ENCODE data around the gene CAPN5.
A peak's percentile ranks its signal among the peaks of the same experiment; 100 is the strongest.
"Not testable (repeated sequence)": the region's sequence is repeated elsewhere in the genome, so short reads cannot be mapped to it uniquely, and the experiment has no call there.

The CAPN5 gene

DNA sequence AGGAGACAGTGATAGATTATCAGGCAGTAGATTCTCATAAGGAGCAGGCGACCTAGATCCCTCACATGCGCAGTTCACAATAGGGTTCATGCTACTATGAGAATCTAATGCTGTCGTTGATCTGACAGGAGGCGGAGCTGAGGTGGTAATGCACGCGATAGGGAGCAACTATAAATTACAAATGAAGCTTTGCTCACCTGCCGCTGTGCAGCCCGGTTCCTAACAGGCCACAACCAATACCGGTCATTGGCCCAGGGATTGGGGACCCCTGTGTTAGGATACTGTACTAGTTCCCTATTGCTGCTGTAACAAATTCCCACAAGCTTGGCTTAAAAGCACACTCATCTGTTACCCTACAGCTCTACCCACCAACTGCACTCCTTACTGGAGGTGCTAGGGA, 21.9 kb upstream of the CAPN5 start:
- Histone ChIP-seq H3K4me3 (replicated peaks; ENCODE audit: low read depth, low read length) (no peak overlapping the region), H3K27me3 (replicated peaks; ENCODE audit: control insufficient read depth, insufficient read depth, low read length) (no peaks in the 10 kb centered on the region; the same call in none of the 2 replicates), H3K36me3 (ENCODE audit: control insufficient read depth, insufficient read depth, low read length) (no peaks in the 10 kb centered on the region)
- DNase-seq (ENCODE audit: extremely low read depth, insufficient read length) = no peak
- TF ChIP-seq CTCF (IDR thresholded peaks at IDR 0.05; ENCODE audit: insufficient read depth, low read length, poor library complexity, severe bottlenecking) = no peak

DNA sequence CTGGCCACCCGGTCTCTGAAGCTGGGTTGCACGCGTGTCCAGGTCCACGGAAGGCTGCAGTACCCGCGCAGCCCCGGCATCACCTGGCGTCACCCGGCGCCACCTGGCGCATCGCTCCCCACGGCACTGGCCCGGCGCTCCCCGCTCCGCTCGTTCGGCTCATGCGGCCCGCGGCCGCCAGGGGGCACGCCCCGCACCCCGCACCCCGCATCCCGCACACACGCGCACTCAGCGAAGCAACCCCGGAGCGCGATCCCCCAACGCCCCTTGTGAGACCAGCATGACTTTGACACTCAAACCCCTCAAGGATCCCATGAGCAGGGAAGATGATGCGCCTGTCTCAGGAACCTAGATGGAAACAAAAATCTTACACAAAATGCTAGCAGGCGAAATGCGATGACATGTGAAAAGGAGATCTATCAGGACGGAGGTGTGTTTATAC, 20.7 kb upstream of the CAPN5 start:
- H3K4me3 ChIP-seq (replicated peaks; ENCODE audit: low read depth, low read length) = no peak overlapping the region
- no peaks in the 10 kb centered on the region; the same call in none of the 2 replicates for H3K27me3 ChIP-seq (replicated peaks; ENCODE audit: control insufficient read depth, insufficient read depth, low read length)
- no peaks in the 10 kb centered on the region for H3K36me3 ChIP-seq (ENCODE audit: control insufficient read depth, insufficient read depth, low read length)
- TF ChIP-seq CTCF (IDR thresholded peaks at IDR 0.05; ENCODE audit: insufficient read depth, low read length, poor library complexity, severe bottlenecking) = peak; percentile 56
- DNase-seq (ENCODE audit: extremely low read depth, insufficient read length) = peak; percentile 61

DNA sequence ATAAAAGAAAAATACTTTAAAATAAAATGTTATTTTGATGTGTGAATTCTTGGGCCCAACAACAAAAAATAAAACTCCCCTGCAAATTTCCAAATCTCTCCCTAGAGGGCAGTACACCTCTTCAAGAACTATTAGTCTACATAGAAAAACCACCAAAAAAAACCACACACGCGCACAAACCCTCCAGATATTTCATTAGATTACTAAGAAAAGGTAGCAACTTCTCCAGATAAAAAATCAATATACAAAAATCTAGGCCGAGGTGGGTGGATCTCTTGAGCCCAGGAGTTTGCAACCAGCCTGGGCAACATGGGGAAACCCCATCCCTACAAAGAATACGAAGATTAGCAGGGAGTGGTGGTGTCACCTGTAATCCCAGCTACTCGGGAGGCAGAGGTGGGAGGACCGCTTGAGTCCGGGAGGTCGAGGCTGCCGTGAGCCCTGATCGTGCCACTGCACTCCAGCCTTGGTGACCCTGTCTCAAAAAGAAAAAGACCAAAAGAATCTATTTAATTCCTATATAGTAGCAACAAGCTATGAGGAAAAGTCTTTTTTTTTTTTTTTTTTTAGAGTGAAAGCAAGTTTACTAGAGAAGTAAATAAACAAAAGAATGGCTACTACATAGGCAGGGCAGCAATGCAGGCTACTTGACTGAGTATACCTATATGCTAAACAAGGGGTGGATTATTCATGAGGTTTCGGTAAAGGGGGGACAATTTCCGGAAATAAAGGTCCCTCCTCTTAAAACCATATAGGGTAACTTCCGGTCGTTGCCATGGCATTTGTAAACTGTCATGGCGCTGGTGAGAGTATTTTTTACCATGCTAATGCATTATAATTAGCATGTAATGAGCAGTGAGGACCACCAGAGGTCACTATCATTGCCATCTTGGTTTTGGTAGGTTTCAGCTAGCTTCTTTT, 19.5 kb upstream of the CAPN5 start:
- TF ChIP-seq CTCF (IDR thresholded peaks at IDR 0.05; ENCODE audit: insufficient read depth, low read length, poor library complexity, severe bottlenecking) = peak; percentile 59
- no peaks in the 10 kb centered on the region; the same call in none of the 2 replicates for H3K27me3 ChIP-seq (replicated peaks; ENCODE audit: control insufficient read depth, insufficient read depth, low read length)
- no peaks in the 10 kb centered on the region for H3K36me3 ChIP-seq (ENCODE audit: control insufficient read depth, insufficient read depth, low read length)
- H3K4me3 ChIP-seq (replicated peaks; ENCODE audit: low read depth, low read length) = peak overlapping the region; percentile 52
- DNase-seq (ENCODE audit: extremely low read depth, insufficient read length) = peak; percentile 55

- DNase-seq (ENCODE audit: extremely low read depth, insufficient read length); H3K27me3 ChIP-seq (replicated peaks; ENCODE audit: control insufficient read depth, insufficient read depth, low read length); H3K4me3 ChIP-seq (replicated peaks; ENCODE audit: low read depth, low read length); H3K36me3 ChIP-seq (ENCODE audit: control insufficient read depth, insufficient read depth, low read length): not testable (repeated sequence)
Observed at GRCh38 chr11:77047928-77048446, 18.8 kb upstream of the CAPN5 start.

DNA sequence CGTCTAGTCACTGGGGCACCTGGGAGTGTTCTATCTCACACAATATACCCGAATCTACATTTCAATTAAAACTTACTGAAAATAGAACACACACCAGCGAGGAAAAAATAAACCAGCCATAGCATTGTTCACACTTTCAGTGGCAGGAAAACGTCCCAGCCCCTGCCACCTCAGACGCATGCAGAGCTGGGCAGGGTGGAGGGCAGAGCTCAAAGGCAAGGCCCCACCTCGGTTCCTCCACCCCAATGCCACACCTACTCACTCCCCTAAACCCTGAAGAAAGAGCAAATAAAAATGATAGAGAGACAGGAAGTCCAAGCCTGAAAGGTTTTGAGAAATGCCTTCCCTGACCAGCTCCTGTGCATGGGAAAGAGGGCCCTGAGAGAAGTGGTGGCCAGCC, 17.7 kb upstream of the CAPN5 start:
- Histone ChIP-seq H3K36me3 (ENCODE audit: control insufficient read depth, insufficient read depth, low read length) (no peaks in the 10 kb centered on the region), H3K4me3 (replicated peaks; ENCODE audit: low read depth, low read length) (no peak overlapping the region), H3K27me3 (replicated peaks; ENCODE audit: control insufficient read depth, insufficient read depth, low read length) (no peaks in the 10 kb centered on the region; the same call in 1 of the 2 replicates)
- TF ChIP-seq CTCF (IDR thresholded peaks at IDR 0.05; ENCODE audit: insufficient read depth, low read length, poor library complexity, severe bottlenecking) = no peak
- no peak for DNase-seq (ENCODE audit: extremely low read depth, insufficient read length)

- DNase-seq (ENCODE audit: extremely low read depth, insufficient read length) = no peak
- Histone ChIP-seq H3K27me3 (replicated peaks; ENCODE audit: control insufficient read depth, insufficient read depth, low read length) (no peaks in the 10 kb centered on the region), H3K4me3 (replicated peaks; ENCODE audit: low read depth, low read length) (no peak overlapping the region), H3K36me3 (ENCODE audit: control insufficient read depth, insufficient read depth, low read length) (no peaks in the 10 kb centered on the region)
- TF ChIP-seq CTCF (IDR thresholded peaks at IDR 0.05; ENCODE audit: insufficient read depth, low read length, poor library complexity, severe bottlenecking) = no peak
Observed at GRCh38 chr11:77051511-77051910, 15.3 kb upstream of the CAPN5 start.

Data from GM06990 (cell line).